GM23338 (cell line): ENCODE results near the gene ZNF532. TPM values are rescaled to one million over a fixed set of nuclear protein-coding genes. Genes with fewer than 3 reads are reported as not detected.
A peak's percentile ranks its signal among the peaks of the same experiment; 100 is the strongest.

Experiments used
- ATAC-seq: fragments of 200-7000 bp; cut with Tn5 transposase; 3 replicates; pipeline ENCODE4 v1.9.1; 2020
- DNase-seq: peaks from one replicate; pipeline ENCODE4 v3.0.0-alpha.2; 2015; ENCODE audit warnings: low spot score
- H2AFZ ChIP-seq: fragments of 200-600 bp; sonication (generic); 2 replicates; pipeline ENCODE4 v1.8.0; 2016; ENCODE audit warnings: antibody characterized with exemption, mild to moderate bottlenecking, moderate library complexity
- H3F3A ChIP-seq: fragments of 200-600 bp; sonication (generic); replicated peaks from 2 replicates; pipeline ENCODE4 v1.8.0; 2017; ENCODE audit warnings: antibody characterized with exemption, mixed run types, low read depth
- H3K27ac ChIP-seq: fragments of 200-600 bp; sonication (generic); 2 replicates; pipeline ENCODE4 v1.6.1; 2016; ENCODE audit warnings: low read depth
- H3K27me3 ChIP-seq: fragments of 200-600 bp; sonication (generic); 2 replicates; pipeline ENCODE4 v1.8.0; 2016; ENCODE audit warnings: mild to moderate bottlenecking, mixed run types, moderate library complexity; ENCODE audit not compliant: insufficient read depth
- H3K36me3 ChIP-seq: fragments of 200-600 bp; sonication (generic); 2 replicates; pipeline ENCODE4 v1.8.0; 2016; ENCODE audit warnings: mild to moderate bottlenecking; ENCODE audit not compliant: insufficient read depth
- H3K4me1 ChIP-seq: fragments of 200-600 bp; sonication (generic); 2 replicates; pipeline ENCODE4 v1.8.0; 2016; ENCODE audit warnings: mild to moderate bottlenecking, moderate library complexity; ENCODE audit not compliant: insufficient read depth
- H3K4me2 ChIP-seq: fragments of 200-600 bp; sonication (generic); 2 replicates; pipeline ENCODE4 v1.7.1; 2017; ENCODE audit warnings: mixed run types
- H3K4me3 ChIP-seq: fragments of 200-600 bp; sonication (generic); 2 replicates; pipeline ENCODE4 v1.6.1; 2016; ENCODE audit warnings: mixed run types
- H3K79me2 ChIP-seq: fragments of 200-600 bp; sonication (generic); replicated peaks from 2 replicates; pipeline ENCODE4 v1.8.0; 2017; ENCODE audit warnings: mild to moderate bottlenecking; ENCODE audit not compliant: insufficient read depth
- H3K9me2 ChIP-seq: fragments of 200-600 bp; sonication (generic); 2 replicates; pipeline ENCODE4 v1.8.0; 2017; ENCODE audit not compliant: insufficient read depth
- H4K20me1 ChIP-seq: fragments of 200-600 bp; sonication (generic); replicated peaks from 2 replicates; pipeline ENCODE4 v1.8.0; 2017; ENCODE audit warnings: mild to moderate bottlenecking; ENCODE audit not compliant: insufficient read depth
- H3K27ac Mint-ChIP-seq: 2 replicates; pipeline ENCODE4 v1.8.0; 2020; ENCODE audit warnings: inconsistent platforms, mild to moderate bottlenecking, moderate library complexity, mixed read lengths
- H3K27me3 Mint-ChIP-seq: 3 replicates; pipeline ENCODE4 v1.8.0; 2022; ENCODE audit warnings: low read depth, mild to moderate bottlenecking, moderate library complexity, mixed read lengths, inconsistent platforms; ENCODE audit not compliant: insufficient read depth, poor library complexity
- H3K36me3 Mint-ChIP-seq: 3 replicates; pipeline ENCODE4 v1.8.0; 2021; ENCODE audit warnings: low read depth, mild to moderate bottlenecking, inconsistent platforms, moderate library complexity, mixed read lengths
- H3K4me1 Mint-ChIP-seq: 3 replicates; pipeline ENCODE4 v1.8.0; 2020; ENCODE audit warnings: mild to moderate bottlenecking, inconsistent platforms, mixed read lengths
- H3K4me3 Mint-ChIP-seq: 3 replicates; pipeline ENCODE4 v1.8.0; 2021; ENCODE audit warnings: moderate library complexity, mild to moderate bottlenecking, inconsistent platforms, mixed read lengths
- H3K9me3 Mint-ChIP-seq: 3 replicates; pipeline ENCODE4 v1.8.0; 2020; ENCODE audit warnings: moderate library complexity, mild to moderate bottlenecking, inconsistent platforms, mixed read lengths
- CTCF ChIP-seq, 2 experiments: fragments of 200-600 bp in 1 of 2; sonication (generic) in 1 of 2; conservative IDR thresholded peaks; 2 replicates each; pipeline versions ENCODE4 v1.5.1 to v1.6.1; 2016 to 2017; ENCODE audit warnings: antibody characterized with exemption in 2 of 2, low read depth in 2 of 2, mild to moderate bottlenecking in 2 of 2, moderate library complexity in 1 of 2
- EZH2 ChIP-seq: fragments of 200-600 bp; sonication (generic); IDR thresholded peaks from one replicate; pipeline ENCODE4 v1.8.0; 2017; ENCODE audit warnings: antibody characterized with exemption, mild to moderate bottlenecking, low read depth; ENCODE audit not compliant: unreplicated experiment
- EZH2phosphoT487 ChIP-seq: fragments of 200-600 bp; sonication (generic); IDR thresholded peaks from one replicate; pipeline ENCODE4 v1.8.1; 2018; ENCODE audit warnings: antibody characterized with exemption; ENCODE audit not compliant: unreplicated experiment
- POLR2AphosphoS5 ChIP-seq: IDR thresholded peaks from 2 replicates; pipeline ENCODE4 v1.6.1; 2016; ENCODE audit warnings: antibody characterized with exemption, low read depth
- ZNF114 ChIP-seq: fragments of 250-450 bp; sonication (Bioruptor Pico); IDR thresholded peaks from 2 replicates; pipeline ENCODE4 v1.5.0; 2020; ENCODE audit warnings: mild to moderate bottlenecking, moderate library complexity
- polyA plus RNA-seq: library from polyadenylated mRNA; unstranded; fragments of >200 nt; fragmentation: Nextera tagmentation; extraction: Ambion mirVana; gene quantifications from 2 replicates; pipeline ENCODE4 v1.2.1, GENCODE V29; 2016
- total RNA-seq: library from RNA; depleted of rRNA; stranded (reverse); fragments of >200 nt; shearing (Covaris generic); gene quantifications from 2 replicates; pipeline ENCODE4 v1.2.3, GENCODE V29; 2014

Gene ZNF532
- total and polyA plus RNA-seq, 2 experiments from 2014 or later: 51.5 to 225 TPM

GRCh38 chr18:58862356-58862755 lies 2.3 kb upstream of the ZNF532 start:
- H3K27me3 Mint-ChIP-seq: peaks cover 21% of the 10 kb centered on the region
- peaks cover 53% of the 10 kb centered on the region for H3K4me1 ChIP-seq
- H3K9me3 Mint-ChIP-seq: no peaks in the 10 kb centered on the region; the same call in 2 of the 3 replicates
- H3K79me2 ChIP-seq: peaks cover 37% of the 10 kb centered on the region
- peak overlapping the region; percentile 68 for H3K4me3 ChIP-seq
- peak overlapping the region; percentile 72 for H3K4me2 ChIP-seq
- no peaks in the 10 kb centered on the region for H4K20me1 ChIP-seq
- DNase-seq (no peak), ATAC-seq (no peak)
- H3K27ac Mint-ChIP-seq: peak overlapping the region; percentile 99
- H3K4me1 Mint-ChIP-seq: peaks cover 75% of the 10 kb centered on the region
- peak overlapping the region; percentile 96 for H3K27ac ChIP-seq
- H3K27me3 ChIP-seq: no peaks in the 10 kb centered on the region
- no peak overlapping the region for H2AFZ ChIP-seq
- H3K36me3 ChIP-seq: peaks cover 8% of the 10 kb centered on the region; the same call in 1 of the 2 replicates
- peaks cover 22% of the 10 kb centered on the region; the same call in 1 of the 2 replicates for H3F3A ChIP-seq
- TF ChIP-seq EZH2: no peak
- no peak for TF ChIP-seq CTCF (conservative IDR thresholded peaks at IDR 0.05; ENCODE audit: low read depth in 2 of 2)
- TF ChIP-seq POLR2AphosphoS5: peak; percentile 24; the same call in 1 of the 2 replicates
- TF ChIP-seq EZH2phosphoT487: no peak
- peak overlapping the region; percentile 84 for H3K4me3 Mint-ChIP-seq
- H3K36me3 Mint-ChIP-seq: peaks cover 36% of the 10 kb centered on the region
- no peaks in the 10 kb centered on the region for H3K9me2 ChIP-seq

DNA sequence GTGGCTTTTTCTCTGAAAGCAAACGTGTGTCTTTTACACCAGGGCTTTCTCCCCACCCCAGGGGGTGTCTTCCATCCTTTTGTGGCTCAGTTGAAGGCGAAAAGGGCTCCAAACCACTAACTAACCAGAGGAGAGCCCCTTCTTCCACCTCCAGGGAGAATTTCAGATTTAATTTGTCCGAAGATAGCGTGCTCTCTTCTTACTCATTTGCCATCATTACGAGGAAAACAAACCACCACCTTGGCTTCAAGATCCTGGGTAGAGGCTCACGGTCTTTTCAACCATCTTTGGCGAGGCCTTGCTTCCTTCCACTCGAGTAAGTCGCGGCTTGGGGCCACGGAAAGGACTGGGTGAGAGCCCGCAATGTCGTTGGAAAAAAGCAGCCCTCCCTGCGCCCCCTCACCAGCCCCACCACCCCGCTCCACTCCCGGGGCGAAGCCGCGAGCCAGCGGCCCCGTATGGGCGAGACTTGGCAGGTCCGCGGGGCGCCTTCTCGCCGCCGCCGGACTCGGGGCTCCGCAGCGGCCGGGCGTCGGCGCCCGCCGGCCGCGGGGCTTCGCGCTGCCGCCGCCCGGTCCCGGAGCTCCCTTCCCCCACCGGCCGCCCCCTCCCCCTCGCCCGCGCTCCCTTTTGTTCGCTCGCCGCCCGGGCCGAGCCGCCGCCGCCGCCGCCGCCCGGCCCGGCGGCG lies 1.7 kb upstream of the ZNF532 start:
- H3K4me3 ChIP-seq: peak overlapping the region; percentile 68
- Mint-ChIP-seq H3K9me3 (peaks cover 4% of the 10 kb centered on the region; the same call in 2 of the 3 replicates), H3K27me3 (peaks cover 21% of the 10 kb centered on the region), H3K36me3 (peaks cover 42% of the 10 kb centered on the region), H3K4me1 (peaks cover 82% of the 10 kb centered on the region), H3K27ac (peak overlapping the region; percentile 99), H3K4me3 (peak overlapping the region; percentile 84)
- ATAC-seq (no peak), DNase-seq (peak; percentile 57)
- H2AFZ ChIP-seq: no peak overlapping the region
- H3K4me2 ChIP-seq: peak overlapping the region; percentile 72
- peaks cover 58% of the 10 kb centered on the region for H3K4me1 ChIP-seq
- H3K79me2 ChIP-seq: peaks cover 44% of the 10 kb centered on the region
- H3K27me3 ChIP-seq: no peaks in the 10 kb centered on the region
- no peaks in the 10 kb centered on the region for H4K20me1 ChIP-seq
- TF ChIP-seq POLR2AphosphoS5 (peak; percentile 37; the same call in 1 of the 2 replicates), ZNF114 (CRISPR knock-in tag) (no peak)
- peaks cover 10% of the 10 kb centered on the region; the same call in 1 of the 2 replicates for H3K36me3 ChIP-seq
- H3F3A ChIP-seq: peaks cover 22% of the 10 kb centered on the region; the same call in 1 of the 2 replicates
- H3K9me2 ChIP-seq: no peaks in the 10 kb centered on the region
- peak overlapping the region; percentile 96 for H3K27ac ChIP-seq

DNA sequence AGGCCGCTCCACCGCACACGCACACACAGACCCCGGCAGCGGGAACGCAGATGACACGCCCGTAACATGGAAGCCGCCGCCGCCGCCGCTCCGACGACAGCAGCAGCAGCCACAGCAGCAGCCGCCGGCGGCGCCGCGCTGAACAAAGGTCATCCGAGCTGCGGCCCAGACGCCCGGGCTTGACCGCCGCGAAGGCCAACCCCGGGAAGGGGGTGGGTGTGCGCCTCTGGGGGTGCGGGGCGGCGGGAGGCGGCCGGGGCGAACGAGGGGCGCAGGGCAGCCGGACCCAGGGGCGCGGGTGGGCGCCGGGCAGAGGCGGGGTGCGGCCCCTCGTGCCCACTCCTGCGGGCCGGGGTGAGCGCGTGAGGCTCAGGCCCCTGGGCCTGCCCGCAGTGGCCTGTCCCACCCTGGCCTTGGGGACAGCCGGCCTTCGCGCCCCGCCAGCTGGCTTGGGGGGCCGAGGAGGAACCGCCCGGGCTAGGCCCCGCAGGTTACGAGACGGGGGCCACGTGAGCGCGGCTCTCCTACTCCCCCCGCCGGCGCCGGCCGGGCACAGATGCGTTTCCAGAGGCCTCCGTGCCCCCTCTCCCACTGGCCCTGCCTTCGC lies 1.0 kb upstream of the ZNF532 start:
- no peak for TF ChIP-seq EZH2phosphoT487
- peak; percentile 8; the same call in 1 of the 2 replicates for TF ChIP-seq POLR2AphosphoS5
- Histone ChIP-seq H3K36me3 (peaks cover 17% of the 10 kb centered on the region), H3F3A (peaks cover 25% of the 10 kb centered on the region; the same call in 1 of the 2 replicates), H3K4me2 (peak overlapping the region; percentile 48; the same call in 1 of the 2 replicates), H3K27ac (no peak overlapping the region), H3K4me1 (peaks cover 62% of the 10 kb centered on the region), H2AFZ (no peak overlapping the region), H3K79me2 (peaks cover 50% of the 10 kb centered on the region), H3K9me2 (no peaks in the 10 kb centered on the region), H3K27me3 (no peaks in the 10 kb centered on the region), H3K4me3 (peak overlapping the region; percentile 51), H4K20me1 (0 out of 2 replicates have a peak, but pooled peaks cover 5% of the 10 kb centered on the region)
- peak; percentile 11 for ATAC-seq
- Mint-ChIP-seq H3K4me1 (peaks cover 83% of the 10 kb centered on the region), H3K27me3 (peaks cover 20% of the 10 kb centered on the region), H3K36me3 (peaks cover 49% of the 10 kb centered on the region), H3K4me3 (peak overlapping the region; percentile 72), H3K9me3 (peaks cover 9% of the 10 kb centered on the region), H3K27ac (peak overlapping the region; percentile 97; the same call in 1 of the 2 replicates)
- peak; percentile 55 for DNase-seq
